NCI-H2196 (cell line): ENCODE results near the gene C2orf76.

ENCODE experiments used
- DNase-seq: peaks from one replicate; lab custom pipeline; 2025; ENCODE audit not compliant: unreplicated experiment; lab: John Stamatoyannopoulos, UW

The C2orf76 gene

GRCh38 chr2:119338826-119339561 lies 27.6 kb downstream of the C2orf76 start:
- no peak for DNase-seq

- DNase-seq = no peak
Observed at GRCh38 chr2:119338272-119338671, 28.4 kb downstream of the C2orf76 start.

DNA sequence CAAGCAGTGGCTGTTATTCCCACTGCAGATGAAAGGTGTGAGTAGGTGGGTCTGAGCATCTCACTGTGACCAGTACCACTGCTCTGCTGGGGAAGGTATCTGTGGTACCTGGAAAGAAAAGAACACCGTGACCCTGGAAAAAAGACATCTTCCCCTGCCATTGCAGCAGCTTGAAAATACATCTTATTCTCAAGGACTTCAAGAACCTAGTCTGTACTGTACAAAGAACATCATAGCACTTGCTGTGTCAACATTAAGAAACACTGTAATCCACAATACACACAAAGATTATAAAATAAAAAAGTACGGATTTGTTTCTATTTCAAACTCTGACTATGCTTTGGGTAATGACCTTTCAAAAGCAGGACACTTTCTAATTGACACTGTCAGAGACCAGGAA lies 28.9 kb downstream of the C2orf76 start:
- DNase-seq = no peak

- no peak for DNase-seq
Observed at GRCh38 chr2:119333833-119334232, 32.8 kb downstream of the C2orf76 start.

DNA sequence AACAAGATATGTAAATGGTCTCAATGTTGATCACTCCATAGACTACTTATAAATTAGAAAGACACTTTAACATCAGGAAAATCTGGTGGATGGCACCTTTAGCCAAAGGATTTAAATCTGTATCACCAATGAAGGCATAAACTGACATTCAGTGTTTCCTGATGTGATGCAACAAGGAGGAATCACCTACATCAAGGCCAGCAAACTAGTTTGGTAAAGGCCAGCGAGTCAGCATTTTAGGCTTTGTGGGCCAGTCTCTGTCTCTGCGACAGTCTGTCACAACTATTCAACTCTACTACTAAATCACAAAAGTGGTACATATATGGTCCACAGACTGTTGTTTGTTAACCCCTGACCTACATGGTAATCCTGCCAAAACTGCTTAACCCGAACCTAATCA lies 33.3 kb downstream of the C2orf76 start:
- no peak for DNase-seq

DNA sequence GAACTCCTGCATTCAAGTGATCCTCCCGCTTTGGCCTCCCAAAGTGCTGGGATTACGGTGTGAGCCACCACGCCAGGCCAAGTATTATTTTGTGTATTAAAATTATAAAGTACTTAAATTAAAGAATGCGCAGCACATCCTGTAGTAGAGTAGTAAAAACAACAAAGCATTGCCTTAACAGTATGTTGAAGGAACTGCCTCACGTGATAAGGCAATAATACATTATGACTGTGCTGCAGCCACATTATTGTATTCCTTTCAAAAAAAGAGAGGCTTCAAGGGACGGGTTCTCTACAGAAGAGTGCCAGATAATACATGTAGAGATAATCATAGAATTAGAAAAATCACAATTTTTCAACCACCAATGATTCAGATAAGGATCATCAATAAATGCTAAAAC lies 33.7 kb downstream of the C2orf76 start:
- no peak for DNase-seq

GRCh38 chr2:119327431-119327830 lies 39.2 kb downstream of the C2orf76 start:
- DNase-seq = no peak

- no peak for DNase-seq
Observed at GRCh38 chr2:119326938-119327337, 39.7 kb downstream of the C2orf76 start.

- no peak for DNase-seq
Observed at GRCh38 chr2:119324685-119325270, 41.9 kb downstream of the C2orf76 start.

DNA sequence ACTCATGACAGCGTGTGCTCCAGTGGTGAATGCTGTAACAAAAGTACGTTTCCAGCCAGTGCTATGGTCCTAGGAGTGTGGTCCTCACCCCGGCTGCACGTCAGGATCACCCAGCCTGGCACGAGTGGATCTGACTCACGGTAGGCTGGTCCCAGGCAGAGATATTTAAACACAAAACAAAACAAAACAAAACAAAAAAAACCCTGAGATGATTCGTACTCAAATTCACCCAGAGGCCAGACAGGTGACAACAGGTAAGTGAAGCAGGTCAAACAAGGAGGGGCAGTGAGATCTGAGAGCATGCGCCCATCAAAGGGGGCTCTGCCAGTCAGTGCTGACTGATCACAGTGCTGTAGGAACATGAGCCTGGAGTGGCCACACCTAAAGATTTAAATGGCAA lies 43.2 kb downstream of the C2orf76 start:
- no peak for DNase-seq

DNA sequence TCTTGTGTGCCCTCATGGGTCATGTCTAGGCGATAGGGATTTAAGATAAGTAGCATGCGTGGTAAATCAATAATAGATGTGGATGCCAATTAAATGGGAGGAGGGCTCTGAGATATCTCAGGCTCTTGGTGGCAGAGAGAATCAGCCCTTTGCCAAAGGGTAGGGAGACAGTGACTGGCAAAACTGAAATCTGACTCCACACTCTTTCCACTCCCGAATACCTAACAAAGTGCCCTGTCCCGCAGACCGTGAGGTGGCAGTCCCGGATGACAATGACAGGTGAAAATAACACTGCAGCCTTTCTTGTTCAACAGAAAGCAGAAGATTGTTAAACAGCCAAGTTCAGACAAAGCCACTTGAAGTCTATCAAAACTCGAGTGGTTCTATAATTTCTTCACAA lies 47.0 kb downstream of the C2orf76 start:
- DNase-seq = no peak

DNA sequence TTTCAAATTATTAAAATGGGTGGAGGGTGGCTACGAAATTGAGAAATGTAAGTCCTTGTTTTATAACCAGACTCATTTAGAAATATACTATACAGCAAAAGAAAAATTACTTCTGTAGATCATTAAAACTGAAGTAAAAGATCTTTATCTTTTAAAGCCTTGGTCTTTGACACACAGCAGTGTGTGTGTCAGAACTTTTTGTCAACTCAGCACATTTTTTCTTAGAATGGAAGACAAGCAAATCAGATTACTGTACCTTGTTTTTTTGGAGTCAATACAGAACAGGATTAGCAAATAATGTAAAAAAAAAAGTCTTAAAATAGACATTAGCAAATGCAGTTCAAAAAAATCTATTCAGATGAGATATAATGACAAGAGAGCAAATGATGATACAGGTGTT lies 49.1 kb downstream of the C2orf76 start:
- DNase-seq = no peak

GRCh38 chr2:119316066-119316465 lies 50.6 kb downstream of the C2orf76 start:
- DNase-seq = no peak

GRCh38 chr2:119315241-119315925 lies 51.3 kb downstream of the C2orf76 start:
- no peak for DNase-seq

- no peak for DNase-seq
Observed at GRCh38 chr2:119311831-119312230, 54.8 kb downstream of the C2orf76 start.

- DNase-seq = no peak
Observed at GRCh38 chr2:119311371-119311770, 55.3 kb downstream of the C2orf76 start.

DNA sequence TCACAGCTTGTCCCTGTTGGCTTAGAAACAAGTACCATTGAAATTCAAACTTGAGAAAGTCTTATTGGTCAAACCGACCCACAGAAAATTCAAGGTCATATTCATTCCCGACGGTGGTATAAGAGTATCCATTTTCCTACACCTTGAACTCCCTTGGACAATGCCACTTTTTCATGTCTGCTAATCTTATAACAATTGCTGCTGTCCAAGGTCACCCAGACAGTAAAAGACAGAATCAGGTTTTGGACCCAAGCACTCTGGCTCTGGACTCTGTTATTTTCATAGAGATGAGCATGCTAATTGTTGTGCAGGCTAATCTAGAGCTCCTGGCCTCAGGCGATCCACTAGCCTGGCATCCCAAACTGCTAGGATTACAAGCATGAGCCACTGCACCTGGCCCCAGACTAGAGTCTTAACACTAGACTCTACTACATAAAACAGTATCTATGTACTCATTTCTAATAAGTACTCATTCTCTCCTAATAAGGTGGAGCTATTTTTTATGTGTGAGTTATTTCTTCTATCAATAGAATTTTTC lies 57.8 kb downstream of the C2orf76 start:
- DNase-seq = no peak

DNA sequence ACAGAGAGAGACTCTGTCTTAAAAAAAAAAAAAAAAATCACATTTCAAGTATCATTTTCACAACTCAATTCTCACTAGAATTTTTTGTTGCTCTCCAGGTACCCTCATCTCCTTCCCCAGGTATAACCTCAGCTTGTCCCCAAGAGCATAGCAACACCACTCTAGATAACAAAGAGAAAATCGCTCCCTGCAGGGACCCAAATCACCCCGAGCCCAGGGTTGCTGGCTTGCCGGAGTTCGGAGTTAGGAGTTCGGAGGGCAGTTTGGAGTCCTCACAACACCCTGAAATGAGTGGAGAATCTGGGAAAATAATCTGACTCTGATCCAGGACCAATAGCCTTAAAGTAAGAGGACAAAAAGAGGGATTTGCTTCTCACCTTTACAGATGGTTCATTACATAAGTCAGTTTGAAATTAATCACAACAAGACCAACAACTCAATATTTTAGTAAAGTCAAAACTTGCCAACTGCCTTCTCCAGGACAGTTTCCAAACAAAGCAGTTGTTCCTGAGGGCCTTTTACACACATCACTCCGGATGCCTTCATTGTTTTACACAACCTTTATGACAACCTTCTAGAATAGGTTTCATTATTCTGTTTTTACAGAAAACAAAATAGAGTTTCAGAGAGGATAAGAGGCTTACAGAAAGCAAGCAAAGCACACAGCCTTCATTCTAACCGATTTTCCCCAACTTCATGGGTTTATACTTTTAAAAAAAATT lies 59.1 kb downstream of the C2orf76 start:
- DNase-seq = no peak

GRCh38 chr2:119306196-119306590 lies 60.4 kb downstream of the C2orf76 start:
- DNase-seq = no peak

DNA sequence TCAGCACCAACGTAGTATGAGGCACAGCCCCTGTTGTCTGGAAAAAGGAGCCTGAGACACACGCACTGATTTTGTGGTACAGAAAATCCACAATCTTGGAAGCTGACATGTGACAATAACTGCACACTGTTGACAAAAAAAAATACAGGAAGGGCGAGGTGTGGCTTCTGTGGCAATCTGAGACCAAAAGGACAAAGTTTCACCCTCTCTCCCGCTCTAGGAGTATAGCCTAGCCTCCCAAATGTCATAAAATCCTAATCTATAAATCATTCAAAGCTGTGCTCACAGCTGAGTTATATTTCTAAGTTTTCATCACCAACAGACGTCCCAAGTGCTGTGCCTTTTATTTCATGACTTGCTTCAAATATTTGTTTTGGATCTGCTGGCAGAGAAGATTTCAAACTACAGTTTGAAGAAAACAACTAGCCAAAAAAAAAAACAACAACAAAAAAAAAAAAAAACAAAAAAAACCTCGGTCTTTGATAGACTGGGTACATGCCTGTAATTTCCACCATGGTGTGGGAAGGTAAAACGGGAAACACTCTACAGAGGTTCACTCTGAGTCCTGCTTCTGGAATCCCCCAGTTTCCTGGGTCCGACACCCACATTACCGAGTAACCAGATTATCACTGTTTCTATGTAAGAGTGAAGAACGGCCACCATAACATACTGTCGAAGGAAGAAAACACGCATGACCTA lies 61.0 kb downstream of the C2orf76 start:
- no peak for DNase-seq

- DNase-seq = no peak
Observed at GRCh38 chr2:119304847-119305246, 61.8 kb downstream of the C2orf76 start.
